GM21528 (cell line): ENCODE data around the gene ABL2.
"Not testable (repeated sequence)": the region's sequence is repeated elsewhere in the genome, so short reads cannot be mapped to it uniquely, and the experiment has no call there.

ENCODE experiments used
- ATAC-seq: cut with Tn5 transposase; IDR thresholded peaks from one replicate; pipeline ENCODE4 v1.9.1; 2021; ENCODE audit warnings: mild to moderate bottlenecking, moderate library complexity; ENCODE audit not compliant: unreplicated experiment, low FRiP score

The ABL2 gene

GRCh38 chr1:179175011-179175841 lies 54.3 kb downstream of the ABL2 start:
- no peak for ATAC-seq

- not testable (repeated sequence) for ATAC-seq
Measured at GRCh38 chr1:179170468-179170770, 59.1 kb downstream of the ABL2 start.

GRCh38 chr1:179169616-179170467 lies 59.6 kb downstream of the ABL2 start:
- no peak for ATAC-seq

GRCh38 chr1:179168536-179168935 lies 60.9 kb downstream of the ABL2 start:
- no peak for ATAC-seq

GRCh38 chr1:179167955-179168354 lies 61.5 kb downstream of the ABL2 start:
- ATAC-seq: no peak

GRCh38 chr1:179167418-179167777 lies 62.1 kb downstream of the ABL2 start:
- no peak for ATAC-seq

GRCh38 chr1:179166663-179167417 lies 62.6 kb downstream of the ABL2 start:
- no peak for ATAC-seq

- ATAC-seq: no peak
Measured at GRCh38 chr1:179164494-179164893, 65.0 kb downstream of the ABL2 start.

GRCh38 chr1:179156708-179157107 lies 72.8 kb downstream of the ABL2 start:
- no peak for ATAC-seq

- no peak for ATAC-seq
Measured at GRCh38 chr1:179156026-179156425, 73.5 kb downstream of the ABL2 start.

GRCh38 chr1:179155615-179156014 lies 73.9 kb downstream of the ABL2 start:
- ATAC-seq: no peak

- no peak for ATAC-seq
Measured at GRCh38 chr1:179154437-179154836, 75.0 kb downstream of the ABL2 start.

GRCh38 chr1:179153217-179153616 lies 76.3 kb downstream of the ABL2 start:
- ATAC-seq: no peak

GRCh38 chr1:179151908-179152682 lies 77.4 kb downstream of the ABL2 start:
- no peak for ATAC-seq

GRCh38 chr1:179146911-179147310 lies 82.6 kb downstream of the ABL2 start:
- ATAC-seq: no peak

GRCh38 chr1:179146476-179146875 lies 83.0 kb downstream of the ABL2 start:
- no peak for ATAC-seq

GRCh38 chr1:179145521-179145920 lies 84.0 kb downstream of the ABL2 start:
- ATAC-seq: no peak

- ATAC-seq: no peak
Measured at GRCh38 chr1:179144626-179145025, 84.9 kb downstream of the ABL2 start.

GRCh38 chr1:179143322-179143721 lies 86.2 kb downstream of the ABL2 start:
- no peak for ATAC-seq

- ATAC-seq: no peak
Measured at GRCh38 chr1:179142889-179143299, 86.6 kb downstream of the ABL2 start.
